Measurements from ENCODE around the gene CCNF.

The CCNF gene

GRCh38 chr16:2436110-2436509, 6.9 kb downstream of the CCNF start:
- TF ChIP-seq TCF12 (IDR thresholded peaks at IDR 0.05; ENCODE audit: low read depth) (no peak), NFIC (IDR thresholded peaks at IDR 0.05) (no peak), ZBTB7A (IDR thresholded peaks at IDR 0.05; ENCODE audit: low read depth) (no peak), TEAD4 (IDR thresholded peaks at IDR 0.05) (no peak), MAX (IDR thresholded peaks at IDR 0.05) (no peak), CREB1 (IDR thresholded peaks at IDR 0.05; ENCODE audit: low read depth) (no peak), FOXM1 (IDR thresholded peaks at IDR 0.05; ENCODE audit: borderline replicate concordance, low read depth) (no peak), TAF1 (IDR thresholded peaks at IDR 0.05; ENCODE audit: low read depth) (no peak), CEBPB (IDR thresholded peaks at IDR 0.05) (no peak), USF1 (IDR thresholded peaks at IDR 0.05) (no peak), RAD21 (IDR thresholded peaks at IDR 0.05; ENCODE audit: low read depth) (no peak), REST (IDR thresholded peaks at IDR 0.05; ENCODE audit: low read depth) (no peak), EGR1 (IDR thresholded peaks at IDR 0.05) (no peak), YY1 (IDR thresholded peaks at IDR 0.05; ENCODE audit: low read depth) (no peak), EP300 (IDR thresholded peaks at IDR 0.05; ENCODE audit: borderline replicate concordance) (no peak)

- TF ChIP-seq CEBPB (IDR thresholded peaks at IDR 0.05): no peak
- no peak for TF ChIP-seq MAX (IDR thresholded peaks at IDR 0.05)
- no peak for TF ChIP-seq TAF1 (IDR thresholded peaks at IDR 0.05; ENCODE audit: low read depth)
Observed at GRCh38 chr16:2437032-2437790, 8.0 kb downstream of the CCNF start.

- TF ChIP-seq USF1 (IDR thresholded peaks at IDR 0.05) (no peak), CREB1 (IDR thresholded peaks at IDR 0.05; ENCODE audit: low read depth) (no peak), FOXM1 (IDR thresholded peaks at IDR 0.05; ENCODE audit: borderline replicate concordance, low read depth) (no peak), TCF12 (IDR thresholded peaks at IDR 0.05; ENCODE audit: low read depth) (no peak)
Observed at GRCh38 chr16:2438121-2438520, 8.9 kb downstream of the CCNF start.

GRCh38 chr16:2439598-2439997, 10.4 kb downstream of the CCNF start:
- TF ChIP-seq TEAD4 (IDR thresholded peaks at IDR 0.05) (no peak), CEBPB (IDR thresholded peaks at IDR 0.05) (no peak), ZBTB7A (IDR thresholded peaks at IDR 0.05; ENCODE audit: low read depth) (no peak), CREB1 (IDR thresholded peaks at IDR 0.05; ENCODE audit: low read depth) (no peak), RAD21 (IDR thresholded peaks at IDR 0.05; ENCODE audit: low read depth) (no peak), YY1 (IDR thresholded peaks at IDR 0.05; ENCODE audit: low read depth) (no peak), TCF12 (IDR thresholded peaks at IDR 0.05; ENCODE audit: low read depth) (no peak), MAX (IDR thresholded peaks at IDR 0.05) (no peak), EGR1 (IDR thresholded peaks at IDR 0.05) (no peak), EP300 (IDR thresholded peaks at IDR 0.05; ENCODE audit: borderline replicate concordance) (no peak), NFIC (IDR thresholded peaks at IDR 0.05) (no peak), FOXM1 (IDR thresholded peaks at IDR 0.05; ENCODE audit: borderline replicate concordance, low read depth) (no peak), REST (IDR thresholded peaks at IDR 0.05; ENCODE audit: low read depth) (no peak), TAF1 (IDR thresholded peaks at IDR 0.05; ENCODE audit: low read depth) (no peak), USF1 (IDR thresholded peaks at IDR 0.05) (no peak)

GRCh38 chr16:2443555-2443954, 14.3 kb downstream of the CCNF start:
- TF ChIP-seq REST (IDR thresholded peaks at IDR 0.05; ENCODE audit: low read depth): no peak
- no peak for TF ChIP-seq USF1 (IDR thresholded peaks at IDR 0.05)
- TF ChIP-seq MAX (IDR thresholded peaks at IDR 0.05): no peak
- TF ChIP-seq YY1 (IDR thresholded peaks at IDR 0.05; ENCODE audit: low read depth): no peak
- no peak for TF ChIP-seq CREB1 (IDR thresholded peaks at IDR 0.05; ENCODE audit: low read depth)
- TF ChIP-seq TEAD4 (IDR thresholded peaks at IDR 0.05): no peak
- TF ChIP-seq RAD21 (IDR thresholded peaks at IDR 0.05; ENCODE audit: low read depth): no peak
- no peak for TF ChIP-seq EP300 (IDR thresholded peaks at IDR 0.05; ENCODE audit: borderline replicate concordance)
- TF ChIP-seq CEBPB (IDR thresholded peaks at IDR 0.05): no peak
- no peak for TF ChIP-seq NFIC (IDR thresholded peaks at IDR 0.05)
- TF ChIP-seq EGR1 (IDR thresholded peaks at IDR 0.05): no peak
- TF ChIP-seq FOXM1 (IDR thresholded peaks at IDR 0.05; ENCODE audit: borderline replicate concordance, low read depth): no peak
- TF ChIP-seq ZBTB7A (IDR thresholded peaks at IDR 0.05; ENCODE audit: low read depth): no peak
- no peak for TF ChIP-seq TCF12 (IDR thresholded peaks at IDR 0.05; ENCODE audit: low read depth)
- no peak for TF ChIP-seq TAF1 (IDR thresholded peaks at IDR 0.05; ENCODE audit: low read depth)
